HFFc6 (cell line): ENCODE measurements around the gene C1orf53. TPM values are rescaled to one million over a fixed set of nuclear protein-coding genes. Genes with fewer than 3 reads are reported as not detected.

Source experiments
- DNase-seq: peaks from one replicate; pipeline ENCODE4 v3.0.0-alpha.2; 2018
- H3K27ac Mint-ChIP-seq: 2 replicates; pipeline ENCODE4 v1.8.0; 2020; ENCODE audit warnings: mild to moderate bottlenecking, mixed read lengths
- H3K27me3 Mint-ChIP-seq: 2 replicates; pipeline ENCODE4 v1.8.0; 2021; ENCODE audit warnings: mild to moderate bottlenecking, moderate library complexity, mixed read lengths; ENCODE audit not compliant: insufficient read depth
- H3K36me3 Mint-ChIP-seq: 2 replicates; pipeline ENCODE4 v1.8.0; 2021; ENCODE audit warnings: low read depth, mixed read lengths
- H3K4me1 Mint-ChIP-seq: 2 replicates; pipeline ENCODE4 v1.8.0; 2020; ENCODE audit warnings: low read depth, mixed read lengths
- H3K4me3 Mint-ChIP-seq: 2 replicates; pipeline ENCODE4 v1.8.0; 2020; ENCODE audit warnings: mild to moderate bottlenecking, moderate library complexity, mixed read lengths
- H3K9me3 Mint-ChIP-seq: 2 replicates; pipeline ENCODE4 v1.8.0; 2020; ENCODE audit warnings: mild to moderate bottlenecking, mixed read lengths
- total RNA-seq, 6 experiments: library from RNA; stranded (reverse); fragmentation: NEBNext Ultra II Directional; extraction: Animal tissue kit (Norgen Biotek cat#: 25700); gene quantifications; 2 replicates in 1 of 6; 3 replicates in 5 of 6; pipeline ENCODE4 v1.2.3, GENCODE V29; 2021
- TF ChIP-seq, protein P1 (sequence below): fragments of 200-600 bp; sonication (generic); IDR thresholded peaks from 2 replicates; pipeline ENCODE4 v1.5.0; 2021; ENCODE audit warnings: antibody characterized with exemption, mild to moderate bottlenecking

C1orf53 gene
- total RNA-seq, 6 experiments from 2014 or later, result 18.6 to 21.8 (median 19.9) TPM

DNA sequence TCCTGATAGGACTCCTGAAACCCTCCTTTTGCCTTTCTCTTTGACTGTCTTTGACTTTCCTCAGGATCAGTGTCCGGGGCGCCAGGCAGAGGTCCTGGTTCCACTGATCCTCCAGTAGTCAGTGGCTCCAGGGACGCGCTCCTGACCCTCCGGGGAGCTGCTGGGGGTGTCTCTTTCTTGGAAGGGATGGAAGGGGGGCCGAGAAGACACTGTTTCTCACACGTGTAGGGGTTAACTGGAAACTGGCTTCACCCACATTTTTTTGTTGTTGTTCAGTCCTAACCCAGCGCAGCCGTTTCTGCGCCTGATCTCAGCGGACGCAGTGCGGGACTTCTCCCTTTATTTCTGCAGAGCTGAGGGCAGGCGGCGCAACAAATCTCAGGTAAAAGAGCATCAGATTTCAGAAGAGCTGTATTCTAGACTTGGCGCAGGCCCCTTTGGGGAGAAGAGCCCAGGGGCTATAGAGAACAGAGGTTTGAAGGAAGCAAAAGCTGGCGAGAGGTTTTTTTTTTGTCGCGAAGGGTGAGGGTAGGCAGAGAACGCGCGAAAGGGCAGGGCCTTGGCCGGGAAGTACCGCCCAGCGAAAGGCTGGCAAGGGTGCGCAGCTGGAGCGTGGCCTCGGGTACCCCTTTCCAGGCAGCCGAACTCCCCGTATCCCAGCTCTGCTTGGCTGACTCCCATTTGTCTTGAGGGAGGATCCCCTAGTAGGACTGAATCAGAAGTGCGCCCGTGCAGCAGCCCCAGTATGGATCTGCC is 10.5 kb downstream of the C1orf53 start:
- peaks cover 7% of the 10 kb centered on the region for H3K36me3 Mint-ChIP-seq
- H3K27ac Mint-ChIP-seq, result peak overlapping the region; percentile 45
- H3K27me3 Mint-ChIP-seq, result peaks cover 17% of the 10 kb centered on the region
- no peak for DNase-seq
- H3K4me3 Mint-ChIP-seq, result peak overlapping the region; percentile 98
- TF ChIP-seq, protein P1, sequence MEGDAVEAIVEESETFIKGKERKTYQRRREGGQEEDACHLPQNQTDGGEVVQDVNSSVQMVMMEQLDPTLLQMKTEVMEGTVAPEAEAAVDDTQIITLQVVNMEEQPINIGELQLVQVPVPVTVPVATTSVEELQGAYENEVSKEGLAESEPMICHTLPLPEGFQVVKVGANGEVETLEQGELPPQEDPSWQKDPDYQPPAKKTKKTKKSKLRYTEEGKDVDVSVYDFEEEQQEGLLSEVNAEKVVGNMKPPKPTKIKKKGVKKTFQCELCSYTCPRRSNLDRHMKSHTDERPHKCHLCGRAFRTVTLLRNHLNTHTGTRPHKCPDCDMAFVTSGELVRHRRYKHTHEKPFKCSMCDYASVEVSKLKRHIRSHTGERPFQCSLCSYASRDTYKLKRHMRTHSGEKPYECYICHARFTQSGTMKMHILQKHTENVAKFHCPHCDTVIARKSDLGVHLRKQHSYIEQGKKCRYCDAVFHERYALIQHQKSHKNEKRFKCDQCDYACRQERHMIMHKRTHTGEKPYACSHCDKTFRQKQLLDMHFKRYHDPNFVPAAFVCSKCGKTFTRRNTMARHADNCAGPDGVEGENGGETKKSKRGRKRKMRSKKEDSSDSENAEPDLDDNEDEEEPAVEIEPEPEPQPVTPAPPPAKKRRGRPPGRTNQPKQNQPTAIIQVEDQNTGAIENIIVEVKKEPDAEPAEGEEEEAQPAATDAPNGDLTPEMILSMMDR, result no peak
- H3K4me1 Mint-ChIP-seq, result peaks cover 74% of the 10 kb centered on the region
- H3K9me3 Mint-ChIP-seq, result no peaks in the 10 kb centered on the region

GRCh38 chr1:197913495-197914276 is 11.3 kb downstream of the C1orf53 start:
- H3K27ac Mint-ChIP-seq, result peak overlapping the region; percentile 36; the same call in 1 of the 2 replicates
- no peaks in the 10 kb centered on the region for H3K9me3 Mint-ChIP-seq
- peaks cover 17% of the 10 kb centered on the region for H3K27me3 Mint-ChIP-seq
- DNase-seq, result no peak
- H3K4me3 Mint-ChIP-seq, result peak overlapping the region; percentile 98
- peaks cover 15% of the 10 kb centered on the region for H3K36me3 Mint-ChIP-seq
- TF ChIP-seq, protein P1, result no peak
- peaks cover 67% of the 10 kb centered on the region for H3K4me1 Mint-ChIP-seq

DNA sequence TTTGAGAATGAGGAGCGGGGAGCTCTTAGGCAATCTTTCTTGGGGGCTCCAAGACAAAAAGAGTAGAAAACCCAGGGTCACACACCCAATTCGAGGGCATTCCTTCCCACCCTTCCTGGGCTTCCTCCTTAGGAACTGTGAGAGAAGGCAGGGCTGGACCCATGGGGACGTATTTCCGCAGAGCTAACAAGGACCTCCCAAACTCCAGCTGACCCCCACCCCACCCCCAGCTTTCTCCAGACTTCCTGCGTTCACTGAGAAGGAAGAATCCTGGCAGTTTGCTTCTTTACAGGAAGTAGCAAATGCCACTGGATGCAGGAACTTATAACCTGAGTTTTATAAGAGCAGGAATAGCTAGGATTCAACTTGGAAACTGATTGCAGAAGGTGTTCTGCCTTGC is 12.1 kb downstream of the C1orf53 start:
- no peak for DNase-seq
- peaks cover 17% of the 10 kb centered on the region for H3K27me3 Mint-ChIP-seq
- no peaks in the 10 kb centered on the region for H3K9me3 Mint-ChIP-seq
- H3K4me1 Mint-ChIP-seq, result peaks cover 59% of the 10 kb centered on the region
- peak overlapping the region; percentile 98 for H3K4me3 Mint-ChIP-seq
- TF ChIP-seq, protein P1, result no peak
- H3K36me3 Mint-ChIP-seq, result peaks cover 23% of the 10 kb centered on the region
- peak overlapping the region; percentile 89 for H3K27ac Mint-ChIP-seq

GRCh38 chr1:197915260-197915861 is 12.9 kb downstream of the C1orf53 start:
- no peak for DNase-seq
- H3K9me3 Mint-ChIP-seq, result no peaks in the 10 kb centered on the region
- H3K36me3 Mint-ChIP-seq, result peaks cover 32% of the 10 kb centered on the region
- peaks cover 16% of the 10 kb centered on the region for H3K27me3 Mint-ChIP-seq
- TF ChIP-seq, protein P1, result no peak
- peak overlapping the region; percentile 89 for H3K27ac Mint-ChIP-seq
- peaks cover 55% of the 10 kb centered on the region for H3K4me1 Mint-ChIP-seq
- peak overlapping the region; percentile 98 for H3K4me3 Mint-ChIP-seq

DNA sequence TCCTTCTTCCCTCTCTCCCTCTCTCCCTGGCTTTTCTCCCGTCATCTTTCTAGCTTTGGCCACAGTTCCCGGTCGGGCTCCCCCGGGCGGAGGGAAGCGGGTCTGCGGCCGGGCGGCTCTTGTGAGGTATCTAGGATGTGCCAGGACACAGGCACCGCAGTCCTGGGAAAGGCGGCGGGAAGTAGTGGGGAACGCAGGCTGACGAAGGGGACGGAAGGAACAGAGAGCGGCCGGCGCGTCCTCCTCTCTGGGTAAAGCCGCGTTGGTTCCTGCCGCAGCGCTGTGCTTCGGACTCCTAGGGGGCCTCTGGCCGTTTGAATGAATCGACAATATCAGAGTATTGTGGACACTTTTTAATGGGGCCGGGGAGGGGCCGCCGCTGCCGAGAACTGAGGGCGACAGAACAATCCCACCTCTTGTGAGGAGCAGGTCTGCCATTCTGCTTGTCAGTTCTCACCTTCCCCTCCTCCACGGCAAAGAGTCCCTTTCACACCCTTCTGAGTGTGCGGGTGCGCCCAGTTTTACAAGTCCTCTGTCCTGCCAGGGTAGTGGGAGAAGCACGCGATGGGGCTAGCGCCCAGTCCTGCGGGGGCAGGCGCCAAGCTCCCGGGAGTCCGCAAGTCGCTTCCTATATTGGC is 13.6 kb downstream of the C1orf53 start:
- peaks cover 38% of the 10 kb centered on the region for H3K36me3 Mint-ChIP-seq
- peaks cover 16% of the 10 kb centered on the region for H3K27me3 Mint-ChIP-seq
- peaks cover 57% of the 10 kb centered on the region for H3K4me1 Mint-ChIP-seq
- peak; percentile 85 for DNase-seq
- H3K27ac Mint-ChIP-seq, result peak overlapping the region; percentile 89
- H3K4me3 Mint-ChIP-seq, result peak overlapping the region; percentile 98
- H3K9me3 Mint-ChIP-seq, result no peaks in the 10 kb centered on the region
- TF ChIP-seq, protein P1, result peak; percentile 78
